ENCODE data around the gene CAV2. TPM values are rescaled to one million over a fixed set of nuclear protein-coding genes. Genes with fewer than 3 reads are reported as not detected.

The CAV2 gene
- total RNA-seq (10 to 100 TPM; 15.0 to 27.6 (median 25.8) TPM), polyA plus RNA-seq (10 to 100 TPM; 18.5 to 26.6 TPM)

DNA sequence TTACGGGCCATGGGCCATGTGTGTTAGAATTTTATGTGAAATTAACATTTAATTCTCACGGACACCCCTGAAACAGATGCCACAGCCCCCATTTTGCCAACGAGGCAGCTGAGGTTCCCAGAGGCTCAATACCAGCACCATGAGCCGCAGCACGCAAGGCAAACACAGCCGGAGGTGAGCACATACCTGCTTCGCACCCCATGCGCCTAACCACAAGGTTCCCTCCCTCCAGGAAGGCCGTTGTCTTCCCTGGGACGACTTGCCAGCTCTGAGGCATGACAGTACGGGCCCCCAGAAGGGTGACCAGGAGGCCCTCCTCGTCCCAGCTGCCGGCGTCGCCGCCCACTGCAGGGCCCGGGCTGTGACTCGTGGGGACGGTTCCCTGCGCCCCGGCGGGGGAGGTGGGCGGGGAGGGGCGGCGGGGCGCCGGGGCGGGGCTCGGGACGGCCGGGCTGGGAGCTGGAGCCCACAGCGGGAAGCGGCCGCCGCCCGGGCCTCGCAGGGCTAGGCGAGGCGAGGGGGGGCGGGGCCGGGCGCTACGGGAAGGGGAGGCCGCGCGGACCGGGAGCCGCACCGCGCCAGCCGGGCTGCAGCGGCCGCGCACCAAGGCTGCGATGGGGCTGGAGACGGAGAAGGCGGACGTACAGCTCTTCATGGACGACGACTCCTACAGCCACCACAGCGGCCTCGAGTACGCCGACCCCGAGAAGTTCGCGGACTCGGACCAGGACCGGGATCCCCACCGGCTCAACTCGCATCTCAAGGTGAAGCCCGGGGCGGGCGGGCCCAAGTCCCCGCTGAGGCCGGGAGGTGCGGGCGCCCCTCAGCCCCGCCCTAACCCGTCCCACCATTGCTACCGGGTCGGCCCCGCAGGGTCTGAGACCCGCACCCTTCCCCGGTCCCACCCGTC is at the start of gene CAV2:
Gene CAV2, plus strand, starts transcription at position 571 of the 910 bp plus-strand sequence. Its CDS starts 44 bp downstream, at position 615.
- Histone ChIP-seq H3K27ac (peak within 1 kb of the TSS; percentile 74 to 87 (median 79)), H3K36me3 (no peaks in the 10 kb centered on the region), H3K9me3 (no peaks in the 10 kb centered on the region), H3K4me3 (peak within 1 kb of the TSS; percentile 41 to 87 (median 76)), H3K27me3 (no peaks in the 10 kb centered on the region), H3K4me1 (peaks cover 0 to 17% (median 12%) of the 10 kb centered on the region in 3 donors)
- WGBS, 2 donors, result 1% methylated on average over 66 to 86 of the region's 86 CpGs
- ATAC-seq (peak; percentile 84 to 89 (median 86)), FAIRE-seq (no peak), DNase-seq (peak; percentile 58 to 88 (median 78))
- TF ChIP-seq, protein P1, sequence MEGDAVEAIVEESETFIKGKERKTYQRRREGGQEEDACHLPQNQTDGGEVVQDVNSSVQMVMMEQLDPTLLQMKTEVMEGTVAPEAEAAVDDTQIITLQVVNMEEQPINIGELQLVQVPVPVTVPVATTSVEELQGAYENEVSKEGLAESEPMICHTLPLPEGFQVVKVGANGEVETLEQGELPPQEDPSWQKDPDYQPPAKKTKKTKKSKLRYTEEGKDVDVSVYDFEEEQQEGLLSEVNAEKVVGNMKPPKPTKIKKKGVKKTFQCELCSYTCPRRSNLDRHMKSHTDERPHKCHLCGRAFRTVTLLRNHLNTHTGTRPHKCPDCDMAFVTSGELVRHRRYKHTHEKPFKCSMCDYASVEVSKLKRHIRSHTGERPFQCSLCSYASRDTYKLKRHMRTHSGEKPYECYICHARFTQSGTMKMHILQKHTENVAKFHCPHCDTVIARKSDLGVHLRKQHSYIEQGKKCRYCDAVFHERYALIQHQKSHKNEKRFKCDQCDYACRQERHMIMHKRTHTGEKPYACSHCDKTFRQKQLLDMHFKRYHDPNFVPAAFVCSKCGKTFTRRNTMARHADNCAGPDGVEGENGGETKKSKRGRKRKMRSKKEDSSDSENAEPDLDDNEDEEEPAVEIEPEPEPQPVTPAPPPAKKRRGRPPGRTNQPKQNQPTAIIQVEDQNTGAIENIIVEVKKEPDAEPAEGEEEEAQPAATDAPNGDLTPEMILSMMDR (IDR thresholded peaks at IDR 0.05), result no peak
- intact Hi-C loops (cut with DNase I), result no loop called here

DNA sequence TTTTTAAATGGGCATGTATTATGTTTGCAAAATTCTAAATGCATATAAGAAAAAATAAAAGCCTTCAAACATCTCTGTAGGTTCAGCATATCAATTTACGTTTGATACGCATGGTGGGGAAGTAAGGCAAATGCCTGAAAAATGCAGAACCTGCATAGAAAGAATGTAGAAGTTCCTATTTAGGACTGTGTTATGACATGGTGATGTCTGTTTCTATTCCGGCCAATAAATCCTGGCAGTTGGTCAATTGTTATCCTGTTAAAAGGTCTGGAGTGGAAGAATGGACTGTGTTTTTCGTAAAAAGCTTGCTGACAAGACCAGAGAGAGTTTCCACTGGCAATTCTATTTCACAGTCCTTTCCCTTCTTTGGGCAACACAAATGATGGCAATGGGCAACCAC is 49.6 kb upstream of the CAV2 start:
- DNase-seq (no peak), ATAC-seq (no peak), FAIRE-seq (no peak)
- Histone ChIP-seq H3K27ac (no peak overlapping the region), H3K27me3 (no peaks in the 10 kb centered on the region), H3K9me3 (no peaks in the 10 kb centered on the region), H3K4me3 (no peak overlapping the region), H3K4me1 (no peaks in the 10 kb centered on the region), H3K36me3 (no peaks in the 10 kb centered on the region)
- intact Hi-C loops (cut with DNase I), result no loop called here
- WGBS, 2 donors, result 78 to 84% methylated on average over 4 of the region's 4 CpGs
- TF ChIP-seq, protein P1 (IDR thresholded peaks at IDR 0.05), result no peak

DNA sequence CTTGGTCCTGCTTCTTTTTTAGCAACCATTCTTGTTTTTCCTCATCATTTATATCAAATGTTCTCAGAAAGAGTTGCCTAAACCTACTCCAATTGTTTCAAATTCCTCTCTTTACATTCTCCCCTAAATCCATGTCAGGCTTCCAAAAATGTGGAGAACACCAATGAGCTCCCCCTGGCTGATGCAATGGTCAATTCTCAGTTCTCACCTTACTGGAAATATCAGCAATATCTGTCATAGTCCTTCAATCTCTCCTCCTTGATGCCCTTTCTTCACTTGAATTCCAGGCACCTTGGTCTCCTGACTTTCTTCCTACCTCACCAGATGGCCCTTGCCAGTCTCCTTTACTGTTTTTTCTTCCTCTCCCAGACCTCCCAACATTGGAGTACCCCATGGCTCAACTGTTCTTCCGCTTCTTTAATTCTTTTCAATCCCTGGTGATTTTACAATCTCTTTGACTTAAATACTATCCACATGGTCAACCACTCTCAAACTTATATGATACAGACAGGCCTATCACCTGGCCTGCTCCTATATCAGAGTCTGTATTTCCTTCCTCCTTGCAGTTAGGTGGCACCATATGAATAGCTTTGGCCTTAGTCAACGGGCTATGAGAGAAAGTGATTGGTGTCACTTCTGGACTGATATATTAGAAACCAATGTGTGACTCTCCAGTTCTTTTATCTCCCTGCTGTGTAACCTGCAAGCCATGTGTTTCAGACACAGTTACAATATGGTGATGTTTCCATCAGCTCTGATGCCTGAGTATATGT is 47.4 kb upstream of the CAV2 start:
- H3K9me3 ChIP-seq, result no peaks in the 10 kb centered on the region
- ATAC-seq, result no peak
- FAIRE-seq, result no peak

DNA sequence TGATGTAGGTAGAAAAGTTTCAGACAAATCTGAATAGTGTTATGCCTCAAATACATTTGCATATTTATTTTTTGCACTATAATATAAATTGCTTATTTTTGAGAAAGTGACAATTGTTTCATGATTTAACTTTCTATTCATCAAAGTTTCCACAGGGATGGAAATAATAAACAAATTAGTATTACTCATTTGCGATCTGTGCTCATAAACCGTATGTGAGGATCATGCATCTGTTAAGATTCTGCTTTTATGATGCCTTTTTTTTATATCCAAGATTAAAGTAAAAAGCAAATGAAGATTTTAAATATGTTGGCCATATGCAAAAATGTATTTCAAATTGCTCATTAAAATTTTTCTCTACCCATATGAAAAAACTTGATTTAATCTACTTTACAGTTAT is 45.2 kb upstream of the CAV2 start:
- H3K4me3 ChIP-seq, result no peak overlapping the region
- DNase-seq, result no peak
- no peak overlapping the region for H3K27ac ChIP-seq
- 96 to 100% methylated on average over 2 of the region's 2 CpGs for WGBS, 2 donors
- no peaks in the 10 kb centered on the region for H3K27me3 ChIP-seq
- FAIRE-seq, result no peak
- no peaks in the 10 kb centered on the region for H3K36me3 ChIP-seq
- TF ChIP-seq, protein P1 (IDR thresholded peaks at IDR 0.05), result no peak
- no peaks in the 10 kb centered on the region for H3K4me1 ChIP-seq
- ATAC-seq, result no peak
- H3K9me3 ChIP-seq, result no peaks in the 10 kb centered on the region
- intact Hi-C loops (cut with DNase I), result no loop called here

More for the DNA sequence above, 47.4 kb upstream of the CAV2 start:
- TF ChIP-seq, protein P1 (IDR thresholded peaks at IDR 0.05), result no peak
- H3K36me3 ChIP-seq, result no peaks in the 10 kb centered on the region
- H3K27me3 ChIP-seq, result no peaks in the 10 kb centered on the region
- DNase-seq, result no peak
- no peak overlapping the region for H3K27ac ChIP-seq
- no peak overlapping the region for H3K4me3 ChIP-seq
- intact Hi-C loops (cut with DNase I), result no loop called here
- H3K4me1 ChIP-seq, result no peaks in the 10 kb centered on the region
- WGBS, 2 donors, result 88 to 90% methylated on average over 2 of the region's 2 CpGs

Measured in pancreas (tissue), 10 donors.